SK-N-SH (cell line): ENCODE measurements around the gene RNF130. TPM values are rescaled to one million over a fixed set of nuclear protein-coding genes. Genes with fewer than 3 reads are reported as not detected.

ENCODE experiments used
- CTCF ChIA-PET: fragments of 300-600, 350-600 bp; formaldehyde crosslinking; extraction: SDS; loops from one replicate; lab custom pipeline; 2021; lab: Yijun Ruan, JAX
- POLR2A ChIA-PET: fragments of 350-600 bp; sonication (Branson Sonifier 250); formaldehyde crosslinking; extraction: SDS; loops from one replicate; lab custom pipeline; 2020; ENCODE audit warnings: antibody characterized with exemption, inconsistent platforms; lab: Yijun Ruan, JAX
- DNase-seq: peaks from one replicate; pipeline ENCODE4 v3.0.0; 2012
- H2AFZ ChIP-seq: fragments of 200-600 bp; sonication (generic); 2 replicates; pipeline ENCODE4 v1.8.1; 2016; ENCODE audit warnings: antibody characterized with exemption, mild to moderate bottlenecking, low read depth
- H3F3A ChIP-seq: fragments of 200-600 bp; sonication (generic); replicated peaks from 2 replicates; pipeline ENCODE3; 2016; ENCODE audit warnings: antibody characterized with exemption, mild to moderate bottlenecking; ENCODE audit not compliant: insufficient read depth
- H3K27ac ChIP-seq, 2 experiments: fragments of 200-500 bp in 1 of 2; fragments of 200-600 bp in 1 of 2; sonication (Bioruptor generic) in 1 of 2; sonication (generic), shearing (Covaris generic) in 1 of 2; 2 replicates each; pipeline versions ENCODE4 v1.5.1 to v1.6.1; 2014 to 2016; ENCODE audit warnings: low read depth in 2 of 2, inconsistent platforms in 1 of 2, low read length in 1 of 2, mild to moderate bottlenecking in 1 of 2, mixed read lengths in 1 of 2
- H3K27me3 ChIP-seq: fragments of 200-600 bp; sonication (generic), shearing (Covaris generic); 2 replicates; pipeline ENCODE4 v1.6.1; 2016; ENCODE audit warnings: mixed run types; ENCODE audit not compliant: insufficient read depth
- H3K36me3 ChIP-seq, 2 experiments: fragments of 200-500 bp in 1 of 2; fragments of 200-600 bp in 1 of 2; sonication (Bioruptor generic) in 1 of 2; sonication (generic) in 1 of 2; replicated peaks in 1 of 2; 2 replicates each; pipeline versions ENCODE3 to v1.5.1; 2014 to 2016; ENCODE audit warnings: low read length in 1 of 2, mild to moderate bottlenecking in 1 of 2; ENCODE audit not compliant: insufficient read depth in 2 of 2, control insufficient read depth in 1 of 2
- H3K4me1 ChIP-seq, 2 experiments: fragments of 200-500 bp in 1 of 2; fragments of 200-600 bp in 1 of 2; sonication (Bioruptor generic) in 1 of 2; sonication (generic), shearing (Covaris generic) in 1 of 2; 2 replicates each; pipeline versions ENCODE4 v1.5.1 to v1.6.1; 2014 to 2016; ENCODE audit warnings: low read depth in 1 of 2, low read length in 1 of 2, mixed run types in 1 of 2; ENCODE audit not compliant: insufficient read depth in 2 of 2, control insufficient read depth in 1 of 2
- H3K4me2 ChIP-seq: fragments of 200-600 bp; sonication (generic), shearing (Covaris generic); 2 replicates; pipeline ENCODE4 v1.6.1; 2017; ENCODE audit warnings: mixed run types
- H3K4me3 ChIP-seq, 2 experiments: fragments of 200-500 bp in 1 of 2; fragments of 200-600 bp in 1 of 2; sonication (Bioruptor generic) in 1 of 2; sonication (generic), shearing (Covaris generic) in 1 of 2; 2 replicates each; pipeline versions ENCODE4 v1.5.1 to v1.8.1; 2014 to 2016; ENCODE audit warnings: low read depth in 2 of 2, inconsistent platforms in 1 of 2, low read length in 1 of 2, mild to moderate bottlenecking in 1 of 2, mixed read lengths in 1 of 2, moderate library complexity in 1 of 2
- H3K79me2 ChIP-seq: fragments of 200-600 bp; sonication (generic); 2 replicates; pipeline ENCODE4 v1.8.1; 2017; ENCODE audit warnings: mild to moderate bottlenecking; ENCODE audit not compliant: insufficient read depth
- H3K9ac ChIP-seq: fragments of 200-600 bp; sonication (generic); 2 replicates; pipeline ENCODE4 v1.6.1; 2017; ENCODE audit warnings: mixed run types
- H3K9me2 ChIP-seq: fragments of 200-600 bp; sonication (generic); 2 replicates; pipeline ENCODE4 v1.6.1; 2017; ENCODE audit warnings: mixed run types
- H3K9me3 ChIP-seq: fragments of 200-600 bp; sonication (generic); 2 replicates; pipeline ENCODE4 v1.6.1; 2017; ENCODE audit warnings: mixed run types, mild to moderate bottlenecking, moderate library complexity
- H4K20me1 ChIP-seq: fragments of 200-600 bp; sonication (generic); 2 replicates; pipeline ENCODE4 v1.6.1; 2017; ENCODE audit warnings: mild to moderate bottlenecking, mixed run types; ENCODE audit not compliant: insufficient read depth
- CTCF ChIP-seq: fragments of 200-600 bp; sonication (generic); IDR thresholded peaks from 2 replicates; pipeline ENCODE4 v1.6.1; 2017; ENCODE audit warnings: antibody characterized with exemption, mild to moderate bottlenecking, moderate library complexity
- ELF1 ChIP-seq: IDR thresholded peaks from 2 replicates; pipeline ENCODE4 v1.4.0; 2012
- FOXJ3 ChIP-seq: sonication (generic); formaldehyde crosslinking; IDR thresholded peaks from 2 replicates; pipeline ENCODE4 v1.5.1; 2020; ENCODE audit warnings: mild to moderate bottlenecking, missing genetic modification reagents
- FOXM1 ChIP-seq: IDR thresholded peaks from 2 replicates; pipeline ENCODE4 v1.4.0; 2012; ENCODE audit warnings: low read depth, mild to moderate bottlenecking
- GABPA ChIP-seq: IDR thresholded peaks from 2 replicates; pipeline ENCODE4 v1.4.0; 2012; ENCODE audit warnings: low read depth, mild to moderate bottlenecking
- MEF2A ChIP-seq: IDR thresholded peaks from 2 replicates; pipeline ENCODE4 v1.4.0; 2012; ENCODE audit warnings: low read depth, borderline replicate concordance
- RAD21 ChIP-seq: IDR thresholded peaks from 2 replicates; pipeline ENCODE4 v1.6.1; 2012; ENCODE audit warnings: mild to moderate bottlenecking, low read length
- RFX5 ChIP-seq: IDR thresholded peaks from 2 replicates; pipeline ENCODE4 v1.6.1; 2012; ENCODE audit warnings: mild to moderate bottlenecking, improper control_type of control experiment, low read length
- SIN3A ChIP-seq: IDR thresholded peaks from 2 replicates; pipeline ENCODE4 v1.6.1; 2012; ENCODE audit warnings: low read depth, mild to moderate bottlenecking, low read length, moderate library complexity, borderline replicate concordance
- SMC3 ChIP-seq: IDR thresholded peaks from 2 replicates; pipeline ENCODE4 v1.6.1; 2012; ENCODE audit warnings: low read depth, low read length, improper control_type of control experiment
- TAF1 ChIP-seq: IDR thresholded peaks from 2 replicates; pipeline ENCODE4 v1.6.1; 2012; ENCODE audit warnings: low read depth, mild to moderate bottlenecking, low read length, moderate library complexity, borderline replicate concordance
- TCF12 ChIP-seq: IDR thresholded peaks from 2 replicates; pipeline ENCODE4 v1.4.0; 2012
- TEAD4 ChIP-seq: IDR thresholded peaks from 2 replicates; pipeline ENCODE4 v1.4.0; 2012; ENCODE audit warnings: mild to moderate bottlenecking, borderline replicate concordance; ENCODE audit not compliant: insufficient read depth
- WGBS: methylation state at CpG from one replicate; pipeline ENCODE4 v1.1.6; 2017; ENCODE audit warnings: low lambda C conversion rate; 5-methylcytosine and 5-hydroxymethylcytosine counted together
- polyA plus RNA-seq, 3 experiments: library from polyadenylated mRNA; depleted of rRNA; stranded (reverse); fragments of >200 nt; gene quantifications; 2 replicates each; pipeline ENCODE4 v1.2.3, GENCODE V29; 2012

Gene RNF130
- polyA plus RNA-seq, 1 of the 3 experiments (the other 2 are of a cell fraction): 41.4 TPM

DNA sequence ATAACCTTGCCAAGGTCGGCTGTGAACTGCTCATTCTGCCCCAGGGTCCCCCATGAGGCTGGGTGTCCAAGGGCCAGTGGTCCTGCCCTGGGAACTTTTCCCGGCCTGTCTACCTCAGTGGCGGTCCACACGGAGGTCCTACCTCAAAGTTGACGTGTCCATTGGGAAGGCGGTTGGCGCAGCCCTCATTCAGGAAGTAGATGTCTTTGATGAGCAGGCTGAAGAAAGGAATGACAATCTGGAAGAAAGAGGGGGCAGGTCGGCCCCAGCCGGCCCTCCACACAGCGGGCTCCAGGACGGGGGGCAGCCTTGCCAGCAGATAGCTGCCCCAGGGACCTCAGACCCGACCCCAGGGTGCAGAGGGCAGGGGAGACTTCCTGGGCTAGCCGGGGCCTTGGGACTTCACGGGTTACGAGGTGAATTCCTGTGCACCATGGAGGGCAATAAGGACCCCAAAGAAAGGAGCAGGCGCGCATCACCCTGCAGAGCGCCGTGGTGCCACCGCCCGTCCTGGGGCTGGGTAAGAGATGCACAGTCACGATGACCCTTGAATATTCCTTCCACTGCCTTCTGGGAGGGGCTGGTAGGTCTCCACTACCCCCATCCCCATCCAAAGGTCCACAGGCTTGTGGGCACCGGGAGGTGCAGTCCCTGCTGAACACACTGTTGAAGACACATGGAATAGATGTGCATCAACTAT is 42.9 kb upstream of the RNF130 start:
- no peaks in the 10 kb centered on the region for H3K79me2 ChIP-seq

GRCh38 chr5:180113660-180114303 is 42.2 kb upstream of the RNF130 start:
- H2AFZ ChIP-seq: no peak overlapping the region
- H3K27ac ChIP-seq: no peak overlapping the region
- H3K79me2 ChIP-seq: no peaks in the 10 kb centered on the region
- no peaks in the 10 kb centered on the region for H3F3A ChIP-seq
- no peak for TF ChIP-seq TCF12
- no peak for TF ChIP-seq RFX5
- TF ChIP-seq TAF1: no peak
- TF ChIP-seq GABPA: no peak
- TF ChIP-seq ELF1: no peak
- no peak for TF ChIP-seq SIN3A
- no peak for TF ChIP-seq RAD21
- no peak for TF ChIP-seq SMC3
- H3K9me2 ChIP-seq: no peaks in the 10 kb centered on the region
- ChIA-PET POLR2A (no interaction called here), CTCF (no interaction called here)
- no peaks in the 10 kb centered on the region for H3K4me1 ChIP-seq
- no peaks in the 10 kb centered on the region for H4K20me1 ChIP-seq
- no peak overlapping the region for H3K4me2 ChIP-seq
- H3K36me3 ChIP-seq: no peaks in the 10 kb centered on the region
- H3K9ac ChIP-seq: no peak overlapping the region
- H3K9me3 ChIP-seq: no peaks in the 10 kb centered on the region
- H3K4me3 ChIP-seq: no peak overlapping the region
- no peaks in the 10 kb centered on the region for H3K27me3 ChIP-seq
- peak; percentile 12 for DNase-seq
- WGBS: 76% methylated on average over 15 of the region's 23 CpGs

More for the DNA sequence above, 42.9 kb upstream of the RNF130 start:
- WGBS: 63% methylated on average over 22 of the region's 23 CpGs
- no peaks in the 10 kb centered on the region for H3K9me2 ChIP-seq
- no peak overlapping the region for H3K4me3 ChIP-seq
- H4K20me1 ChIP-seq: no peaks in the 10 kb centered on the region
- H3K36me3 ChIP-seq: no peaks in the 10 kb centered on the region
- no peaks in the 10 kb centered on the region for H3F3A ChIP-seq
- H3K9me3 ChIP-seq: no peaks in the 10 kb centered on the region
- no peak overlapping the region for H3K4me2 ChIP-seq
- TF ChIP-seq CTCF (no peak), MEF2A (no peak), FOXJ3 (CRISPR knock-in tag) (no peak), FOXM1 (no peak), TEAD4 (no peak)
- TF ChIP-seq, all 33 proteins: peak for 0
- POLR2A ChIA-PET: no interaction called here
- Histone ChIP-seq H3K27me3 (no peaks in the 10 kb centered on the region), H3K9ac (no peak overlapping the region), H3K4me1 (no peaks in the 10 kb centered on the region), H3K27ac (no peak overlapping the region), H2AFZ (no peak overlapping the region)
- peak; percentile 16 for DNase-seq
- CTCF ChIA-PET: no interaction called here
